Endothelial cell of hepatic sinusoid (primary cell): Measurements from ENCODE around the gene SH3PXD2A.

Experiments
- in situ Hi-C: cut with HindIII; loops from 2 replicates; pipeline ENCODE4 v1.10.0; 2017; ENCODE audit warnings: low sequenced_read_pairs

The SH3PXD2A gene

GRCh38 chr10:103759100-103759781 lies 96.1 kb downstream of the SH3PXD2A start:
- in situ Hi-C loops: no loop called here

- in situ Hi-C loops: no loop called here
These were observed 97.1 kb downstream of the SH3PXD2A start for GRCh38 chr10:103758294-103758681.

GRCh38 chr10:103757531-103758293 lies 97.7 kb downstream of the SH3PXD2A start:
- in situ Hi-C loops: no loop called here

- in situ Hi-C loops: no loop called here
These were observed 99.0 kb downstream of the SH3PXD2A start for GRCh38 chr10:103756277-103756869.

- in situ Hi-C loops: no loop called here
These were observed 102.6 kb downstream of the SH3PXD2A start for GRCh38 chr10:103752680-103753248.

GRCh38 chr10:103751667-103752290 lies 103.6 kb downstream of the SH3PXD2A start:
- in situ Hi-C loops: no loop called here

- in situ Hi-C loops: no loop called here
These were observed 104.5 kb downstream of the SH3PXD2A start for GRCh38 chr10:103750836-103751235.

GRCh38 chr10:103749779-103750178 lies 105.6 kb downstream of the SH3PXD2A start:
- in situ Hi-C loops: no loop called here

GRCh38 chr10:103748020-103748419 lies 107.4 kb downstream of the SH3PXD2A start:
- in situ Hi-C loops: no loop called here

- in situ Hi-C loops: no loop called here
These were observed 108.0 kb downstream of the SH3PXD2A start for GRCh38 chr10:103747193-103747865.

GRCh38 chr10:103746598-103746997 lies 108.8 kb downstream of the SH3PXD2A start:
- in situ Hi-C loops: no loop called here

GRCh38 chr10:103745341-103746247 lies 109.8 kb downstream of the SH3PXD2A start:
- in situ Hi-C loops: no loop called here

GRCh38 chr10:103742824-103743223 lies 112.6 kb downstream of the SH3PXD2A start:
- in situ Hi-C loops: loop anchor here (5.0 kb wide), 1 partner anchor 49 kb away; no protein-coding TSS in a partner anchor

- in situ Hi-C loops: loop anchor here (5.0 kb wide), 1 partner anchor 52 kb away; no protein-coding TSS in a partner anchor
These were observed 114.8 kb downstream of the SH3PXD2A start for GRCh38 chr10:103740611-103741010.

GRCh38 chr10:103739039-103739764 lies 116.2 kb downstream of the SH3PXD2A start:
- in situ Hi-C loops: no loop called here

- in situ Hi-C loops: no loop called here
These were observed 117.5 kb downstream of the SH3PXD2A start for GRCh38 chr10:103737735-103738367.

- in situ Hi-C loops: no loop called here
These were observed 118.6 kb downstream of the SH3PXD2A start for GRCh38 chr10:103736763-103737162.

- in situ Hi-C loops: no loop called here
These were observed 119.3 kb downstream of the SH3PXD2A start for GRCh38 chr10:103736044-103736443.
